GM12878 (cell line): ENCODE data around the gene PAK3. TPM values are rescaled to one million over a fixed set of nuclear protein-coding genes. Genes with fewer than 3 reads are reported as not detected.

Source experiments
- ATAC-seq: fragments of 200-7000 bp; cut with Tn5 transposase; 3 replicates; pipeline ENCODE4 v1.9.1; 2020; ENCODE audit warnings: mild to moderate bottlenecking, moderate library complexity
- BruUV-seq: library from RNA; stranded (reverse); fragments of 400-500 nt; replicated peaks from 2 replicates; lab custom pipeline; 2021; lab: Mats Ljungman, UMichigan
- CTCF ChIA-PET: fragments of 300-600 bp; sonication (Branson Sonifier 250); formaldehyde crosslinking; extraction: SDS; loops from one replicate; lab custom pipeline; 2021; ENCODE audit warnings: inconsistent platforms; lab: Yijun Ruan, JAX
- POLR2A ChIA-PET: fragments of 350-600 bp; formaldehyde crosslinking; extraction: SDS; loops from one replicate; lab custom pipeline; 2021; ENCODE audit warnings: inconsistent platforms; lab: Charles Lee
- RAD21 ChIA-PET: fragments of 300-600 bp; sonication (Branson Sonifier 250); formaldehyde crosslinking; loops from one replicate; lab custom pipeline; 2023; ENCODE audit warnings: antibody characterized with exemption; ENCODE audit not compliant: unreplicated experiment; lab: Charles Lee
- SMC1A ChIA-PET: fragments of 300-600 bp; sonication (Branson Sonifier 250); formaldehyde crosslinking; loops from one replicate; lab custom pipeline; 2023; ENCODE audit not compliant: unreplicated experiment, uncharacterized antibody; lab: Charles Lee
- DNase-seq: peaks from one replicate; pipeline ENCODE4 v3.0.0-alpha.2; 2011; ENCODE audit warnings: low read depth, low spot score
- FAIRE-seq: peaks from 3 replicates; lab custom pipeline; 2011; peaks lifted over from hg19 to GRCh38; lab: Jason Lieb, UNC
- H2AFZ ChIP-seq: 2 replicates; pipeline ENCODE4 v1.6.0; 2011; ENCODE audit warnings: low read depth, low read length, control low read depth; ENCODE audit not compliant: control insufficient read depth
- H3K27ac ChIP-seq: 2 replicates; pipeline ENCODE4 v1.5.1; 2011; ENCODE audit warnings: control low read depth; ENCODE audit not compliant: control insufficient read depth, insufficient read depth
- H3K27me3 ChIP-seq, 2 experiments: replicated peaks in 1 of 2; 2 replicates each; pipeline versions ENCODE4 v1.6.0 to v1.6.1; 2011; ENCODE audit warnings: low read length in 1 of 2; ENCODE audit not compliant: control insufficient read depth in 2 of 2, insufficient read depth in 2 of 2
- H3K36me3 ChIP-seq, 2 experiments: 2 replicates each; pipeline ENCODE4 v1.5.1; 2011; ENCODE audit warnings: low read length in 1 of 2; ENCODE audit not compliant: control insufficient read depth in 2 of 2, insufficient read depth in 2 of 2
- H3K4me1 ChIP-seq: 2 replicates; pipeline ENCODE4 v1.6.1; 2011; ENCODE audit warnings: mild to moderate bottlenecking, low read length, moderate library complexity, mixed read lengths; ENCODE audit not compliant: control insufficient read depth, insufficient read depth
- H3K4me2 ChIP-seq: 2 replicates; pipeline ENCODE4 v1.6.0; 2011; ENCODE audit warnings: control low read depth; ENCODE audit not compliant: control insufficient read depth, insufficient read depth
- H3K4me3 ChIP-seq: fragments of 200-600 bp; sonication (generic); 2 replicates; pipeline ENCODE4 v1.5.1; 2016
- H3K79me2 ChIP-seq: 2 replicates; pipeline ENCODE4 v1.6.0; 2011; ENCODE audit warnings: low read length; ENCODE audit not compliant: control insufficient read depth, insufficient read depth
- H3K9ac ChIP-seq: 2 replicates; pipeline ENCODE4 v1.8.0; 2011; ENCODE audit warnings: low read length, control low read depth, mixed read lengths; ENCODE audit not compliant: control insufficient read depth, insufficient read depth
- H3K9me3 ChIP-seq: replicated peaks from 3 replicates; pipeline ENCODE4 v1.5.1; 2011; ENCODE audit warnings: mild to moderate bottlenecking, low read length; ENCODE audit not compliant: control insufficient read depth, insufficient read depth
- H4K20me1 ChIP-seq: 2 replicates; pipeline ENCODE4 v1.6.0; 2011; ENCODE audit not compliant: control insufficient read depth, insufficient read depth
- CUX1 ChIP-seq: IDR thresholded peaks from 2 replicates; pipeline ENCODE4 v1.6.1; 2012; ENCODE audit warnings: improper control_type of control experiment, low read depth, low read length; ENCODE audit not compliant: insufficient replicate concordance
- EGR1 ChIP-seq, 2 experiments: IDR thresholded peaks; 1 replicate in 1 of 2; 2 replicates in 1 of 2; pipeline ENCODE4 v1.6.1; 2011 to 2012; ENCODE audit warnings: low read depth in 2 of 2, low read length in 2 of 2, borderline replicate concordance in 1 of 2, mild to moderate bottlenecking in 1 of 2, moderate library complexity in 1 of 2
- GABPA ChIP-seq: IDR thresholded peaks from 2 replicates; pipeline ENCODE4 v1.6.1; 2014; ENCODE audit warnings: antibody characterized with exemption, low read depth, mild to moderate bottlenecking, inconsistent platforms
- HCFC1 ChIP-seq: fragments of 150-350 bp; IDR thresholded peaks from 2 replicates; pipeline ENCODE4 v1.6.1; 2014; ENCODE audit warnings: low read length
- IRF3 ChIP-seq: fragments of 450-650 bp; IDR thresholded peaks from 2 replicates; pipeline ENCODE4 v1.6.1; 2014; ENCODE audit warnings: mild to moderate bottlenecking
- KLF5 ChIP-seq: fragments of 450-650 bp; IDR thresholded peaks from 2 replicates; pipeline ENCODE4 v1.6.1; 2014; ENCODE audit warnings: mild to moderate bottlenecking; ENCODE audit not compliant: partially characterized antibody
- MEF2A ChIP-seq: IDR thresholded peaks from 2 replicates; pipeline ENCODE4 v1.6.1; 2011; ENCODE audit warnings: low read depth, mild to moderate bottlenecking, low read length, moderate library complexity; ENCODE audit not compliant: insufficient read depth
- MYB ChIP-seq: fragments of 150-350 bp; IDR thresholded peaks from 2 replicates; pipeline ENCODE4 v1.6.1; 2014; ENCODE audit warnings: mild to moderate bottlenecking, low read depth, low read length, borderline replicate concordance
- NFIC ChIP-seq: IDR thresholded peaks from 2 replicates; pipeline ENCODE4 v1.6.1; 2012; ENCODE audit warnings: low read depth, mild to moderate bottlenecking, inconsistent platforms, low read length, moderate library complexity
- RELB ChIP-seq: fragments of 450-650 bp; IDR thresholded peaks from 2 replicates; pipeline ENCODE4 v1.6.1; 2017; ENCODE audit warnings: low read depth, mild to moderate bottlenecking, moderate library complexity
- RFX5 ChIP-seq: IDR thresholded peaks from 2 replicates; pipeline ENCODE4 v1.6.1; 2011; ENCODE audit warnings: low read depth, low read length, improper control_type of control experiment
- SP1 ChIP-seq: IDR thresholded peaks from one replicate; pipeline ENCODE4 v1.6.1; 2011; ENCODE audit warnings: low read depth, low read length
- TARDBP ChIP-seq: IDR thresholded peaks from 2 replicates; pipeline ENCODE4 v1.6.1; 2016; ENCODE audit warnings: borderline replicate concordance
- USF1 ChIP-seq: IDR thresholded peaks from 2 replicates; pipeline ENCODE4 v1.6.1; 2011; ENCODE audit warnings: borderline replicate concordance, low read depth, mild to moderate bottlenecking, moderate library complexity, mixed read lengths, low read length; ENCODE audit not compliant: insufficient read depth; ENCODE audit errors: extremely low read length
- YY1 ChIP-seq: IDR thresholded peaks from 2 replicates; pipeline ENCODE4 v1.6.1; 2011; ENCODE audit warnings: low read depth, mild to moderate bottlenecking, low read length
- WGBS: methylation state at CpG from one replicate; pipeline ENCODE4 v1.1.6; 2016; ENCODE audit warnings: low lambda C conversion rate; ENCODE audit not compliant: insufficient replicate concordance, insufficient coverage; ENCODE audit errors: missing lambda C conversion rate; 5-methylcytosine and 5-hydroxymethylcytosine counted together
- in situ Hi-C: fragments of 300-500 bp; cut with MboI; formaldehyde crosslinking; loops from 9 replicates; pipeline ENCODE4 v1.14.3; 2018; ENCODE audit warnings: mixed read lengths
- intact Hi-C: fragments of 100-400 bp; cut with micrococcal nuclease; formaldehyde crosslinking; loops from one replicate; pipeline ENCODE4 v1.14.2; 2022; ENCODE audit not compliant: unreplicated experiment
- polyA plus RNA-seq, 11 experiments: library from polyadenylated mRNA; depleted of rRNA in 4 of 11; unstranded in 6 of 11; stranded (reverse) in 5 of 11; fragments of >200 nt; fragmentation: Nextera tagmentation in 4 of 11; fragmentation: Illumina TruSeq in 1 of 11; extraction: Ambion mirVana in 4 of 11; extraction: Trizol in 1 of 11; gene quantifications; 1 replicate in 1 of 11; 2 replicates in 10 of 11; pipeline versions ENCODE4 v1.2.1 to v1.2.3, GENCODE V29; 2011 to 2016; ENCODE audit warnings: inconsistent platforms in 2 of 11, missing spikeins in 2 of 11, low read depth in 1 of 11
- total RNA-seq, 4 experiments: library from RNA; depleted of rRNA in 3 of 4; stranded (reverse); fragments of >200 nt in 3 of 4; fragmentation: Illumina TruSeq in 1 of 4; extraction: Trizol in 1 of 4; gene quantifications; 2 replicates each; pipeline versions ENCODE4 v1.2.1 to v1.2.3, GENCODE V29; 2013 to 2021

The PAK3 gene
- total and polyA plus RNA-seq, 10 of the 15 experiments (the other 5 are each of a cell fraction or from before 2014, with no cell fraction given), result 0.02 to 0.10 (median 0.04) TPM; not detected in 6

- 29% methylated on average over 8 of the region's 8 CpGs for WGBS
- RAD21 ChIA-PET, result interaction anchor here (0.6 kb wide), 1 partner anchor 134 kb away, joined by 3 read pairs; no protein-coding TSS in a partner anchor
- DNase-seq (no peak), FAIRE-seq (no peak), ATAC-seq (no peak)
- CTCF ChIA-PET, result no interaction called here
- Histone ChIP-seq H3K27ac (no peak overlapping the region), H3K79me2 (no peaks in the 10 kb centered on the region), H4K20me1 (no peaks in the 10 kb centered on the region), H2AFZ (no peak overlapping the region), H3K9me3 (no peaks in the 10 kb centered on the region), H3K27me3 (no peaks in the 10 kb centered on the region), H3K4me1 (no peaks in the 10 kb centered on the region), H3K4me2 (no peak overlapping the region), H3K9ac (no peak overlapping the region), H3K4me3 (no peak overlapping the region), H3K36me3 (no peaks in the 10 kb centered on the region)
- intact Hi-C loops (no loop called here), in situ Hi-C loops (no loop called here)
- SMC1A ChIA-PET, result no interaction called here
- BruUV-seq, result no TSS peak
- POLR2A ChIA-PET, result no interaction called here
- TF ChIP-seq EGR1 (IDR thresholded peaks at IDR 0.05; ENCODE audit: borderline replicate concordance in 1 of 2, low read depth in 2 of 2, low read length in 2 of 2), result no peak
- no peak for TF ChIP-seq USF1
- no peak for TF ChIP-seq TARDBP
- TF ChIP-seq HCFC1, result no peak
- no peak for TF ChIP-seq NFIC
- no peak for TF ChIP-seq CUX1
- TF ChIP-seq RFX5, result no peak
- TF ChIP-seq GABPA, result no peak
- no peak for TF ChIP-seq SP1
- TF ChIP-seq KLF5, result no peak
- no peak for TF ChIP-seq MYB
- TF ChIP-seq RELB, result no peak
- TF ChIP-seq IRF3, result no peak
- no peak for TF ChIP-seq YY1
- TF ChIP-seq MEF2A, result no peak
These were observed 111.9 kb downstream of the PAK3 start for GRCh38 chrX:111207851-111208250.
